NCI-H226 (cell line): Measurements from ENCODE around the gene CHID1.

Source experiments
- DNase-seq: peaks from one replicate; pipeline ENCODE4 v3.0.0-alpha.2; 2015

CHID1 gene

DNA sequence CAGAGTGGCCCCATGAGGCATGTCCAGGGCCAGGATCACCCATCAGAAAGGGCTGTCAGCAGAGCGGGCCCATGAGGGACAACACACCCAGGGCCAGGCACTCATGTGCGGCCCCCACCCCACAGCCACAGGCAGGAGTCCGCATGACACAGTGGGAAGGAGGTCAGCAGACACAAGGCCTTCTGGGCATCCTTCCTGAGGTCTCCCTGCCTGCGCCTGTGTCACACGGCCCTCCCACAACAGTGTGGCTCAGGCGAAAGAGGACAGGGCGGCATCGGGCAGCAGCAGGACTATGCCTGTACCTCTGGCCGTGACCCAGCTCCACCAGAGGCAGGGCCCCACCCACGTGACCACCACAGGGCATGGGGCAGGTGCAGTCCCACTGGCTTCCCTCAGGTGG is 27.1 kb downstream of the CHID1 start:
- no peak for DNase-seq

DNA sequence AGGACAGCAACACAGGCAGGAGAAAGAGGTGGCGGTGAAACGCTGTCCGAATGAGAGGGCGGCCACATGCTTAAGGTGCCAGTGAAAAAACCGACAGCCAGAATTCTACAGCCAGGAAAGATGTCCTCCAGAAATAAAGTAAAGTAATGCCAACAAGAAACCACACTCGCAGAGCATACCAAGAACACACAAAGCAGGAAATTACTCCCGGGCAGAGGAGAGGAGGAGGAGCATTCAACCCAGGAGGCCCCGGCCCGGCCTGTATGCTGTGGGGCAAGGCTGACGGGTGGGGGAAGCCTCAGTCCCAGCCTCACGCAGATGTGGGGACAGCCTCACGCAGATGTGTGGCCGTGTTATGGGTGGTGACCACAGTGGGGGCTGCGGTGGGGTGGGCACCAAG is 28.0 kb downstream of the CHID1 start:
- no peak for DNase-seq

- no peak for DNase-seq
Observed at GRCh38 chr11:880447-880846, 30.2 kb downstream of the CHID1 start.

GRCh38 chr11:877565-877964 is 33.0 kb downstream of the CHID1 start:
- no peak for DNase-seq

DNA sequence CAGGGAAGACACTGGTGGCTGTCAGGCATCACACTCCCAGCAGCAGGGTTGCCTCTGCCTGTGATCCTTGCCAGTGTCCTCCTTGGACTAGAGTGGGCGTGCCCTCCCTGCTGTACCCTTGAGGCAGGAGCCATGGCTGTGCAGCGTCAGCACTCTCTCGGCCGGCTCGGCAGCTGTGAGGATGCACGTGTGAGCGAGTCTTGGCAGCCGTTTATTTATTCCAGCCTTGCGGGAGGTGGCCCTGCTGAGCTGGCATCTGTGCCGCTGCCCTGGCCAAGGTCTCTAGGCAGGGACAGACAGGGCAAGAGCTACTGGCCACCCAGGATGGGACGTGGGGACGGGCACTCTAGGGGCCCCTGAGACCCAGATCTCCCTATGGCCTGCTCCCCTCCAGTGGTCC is 34.1 kb downstream of the CHID1 start:
- no peak for DNase-seq

GRCh38 chr11:875769-876301 is 34.8 kb downstream of the CHID1 start:
- no peak for DNase-seq

DNA sequence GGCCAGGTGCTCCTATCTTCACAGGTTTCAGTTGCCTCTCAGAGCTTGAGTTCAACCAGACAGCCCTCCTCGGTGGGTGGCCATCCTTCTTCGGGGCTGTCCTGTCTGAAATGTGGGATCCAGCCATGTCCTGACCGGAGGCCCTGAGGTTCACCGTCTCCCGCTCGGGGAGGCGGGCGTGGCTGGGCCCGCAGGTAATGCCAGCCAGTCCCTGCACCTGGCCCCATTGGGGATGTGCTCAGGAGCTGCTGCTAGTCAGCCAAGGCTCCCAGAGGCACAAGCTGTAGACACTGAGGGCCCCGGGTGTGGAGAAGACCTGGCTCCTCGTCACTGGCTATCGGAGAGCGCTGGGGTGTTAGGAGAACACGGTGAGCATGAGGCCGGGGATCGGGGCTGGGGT is 35.4 kb downstream of the CHID1 start:
- no peak for DNase-seq

GRCh38 chr11:873706-874105 is 36.9 kb downstream of the CHID1 start:
- no peak for DNase-seq

GRCh38 chr11:872799-873198 is 37.8 kb downstream of the CHID1 start:
- DNase-seq = no peak

- DNase-seq = no peak
Observed at GRCh38 chr11:871472-871871, 39.1 kb downstream of the CHID1 start.

GRCh38 chr11:870418-870817 is 40.2 kb downstream of the CHID1 start:
- DNase-seq = no peak

GRCh38 chr11:870127-870413 is 40.5 kb downstream of the CHID1 start:
- no peak for DNase-seq

- DNase-seq = no peak
Observed at GRCh38 chr11:869399-870126, 41.0 kb downstream of the CHID1 start.

DNA sequence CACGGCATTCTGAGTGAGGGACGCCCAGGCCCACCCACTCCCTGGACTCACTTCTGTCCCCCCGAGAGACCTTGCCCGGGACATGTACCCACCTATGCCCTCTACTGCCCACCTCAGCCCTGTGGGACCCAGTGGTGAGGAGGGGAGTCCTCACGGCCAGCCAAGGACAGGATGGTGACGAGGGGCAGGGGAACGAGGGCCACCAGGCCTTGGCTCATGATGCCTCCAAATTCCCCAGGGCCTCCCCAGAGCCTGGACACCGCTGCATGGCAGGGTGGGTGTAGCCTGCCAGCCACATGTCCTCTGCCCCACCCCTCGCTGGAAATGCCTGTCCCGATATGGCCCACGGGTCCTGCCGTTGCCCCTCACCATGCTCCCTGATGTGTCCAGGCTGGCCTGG is 41.8 kb downstream of the CHID1 start:
- no peak for DNase-seq

GRCh38 chr11:868394-868793 is 42.2 kb downstream of the CHID1 start:
- no peak for DNase-seq

DNA sequence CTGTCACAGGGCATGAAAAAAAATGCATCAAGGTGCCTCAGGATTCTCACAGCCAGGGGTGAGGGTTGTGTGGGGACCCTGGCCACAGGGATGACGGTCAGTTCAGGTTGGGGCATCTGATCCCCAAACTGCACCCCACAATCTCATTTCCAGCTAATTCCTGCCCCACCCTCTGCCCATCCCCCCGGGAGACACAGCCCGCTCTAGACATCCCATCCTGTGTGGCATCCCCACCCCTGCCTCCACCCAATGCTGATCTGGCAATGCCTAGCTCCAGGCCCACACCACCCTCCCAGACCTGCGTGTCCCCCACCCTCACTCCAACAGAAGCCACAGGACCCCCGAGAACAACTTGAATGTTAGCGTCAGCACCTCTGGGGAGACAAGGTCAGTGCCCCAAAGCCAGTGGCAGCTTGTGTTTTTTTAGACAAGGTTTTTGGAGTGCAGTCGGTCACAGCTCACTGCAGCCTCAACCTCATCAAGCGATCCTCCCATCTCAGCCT is 42.7 kb downstream of the CHID1 start:
- DNase-seq = no peak

DNA sequence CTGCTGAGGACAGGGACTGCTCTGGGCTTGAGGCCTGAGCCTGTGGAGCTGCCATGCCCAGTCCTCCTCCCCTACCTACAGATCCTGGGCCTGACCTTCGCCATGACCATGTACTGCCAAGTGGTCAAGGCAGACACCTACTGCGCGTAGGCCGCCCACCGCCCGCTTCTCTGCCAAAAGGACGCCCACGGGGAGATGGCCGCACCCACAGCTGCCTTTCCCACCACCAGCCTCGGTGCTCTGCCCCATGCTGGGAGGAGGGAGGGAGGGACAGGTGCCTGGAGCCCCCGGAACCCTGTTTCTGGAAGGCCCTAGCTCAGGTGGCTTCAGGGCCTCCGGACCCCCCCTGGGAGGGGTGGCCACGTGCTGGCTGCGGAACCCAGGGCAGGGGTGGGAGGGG is 44.1 kb downstream of the CHID1 start:
- no peak for DNase-seq

- no peak for DNase-seq
Observed at GRCh38 chr11:865462-866430, 44.9 kb downstream of the CHID1 start.

DNA sequence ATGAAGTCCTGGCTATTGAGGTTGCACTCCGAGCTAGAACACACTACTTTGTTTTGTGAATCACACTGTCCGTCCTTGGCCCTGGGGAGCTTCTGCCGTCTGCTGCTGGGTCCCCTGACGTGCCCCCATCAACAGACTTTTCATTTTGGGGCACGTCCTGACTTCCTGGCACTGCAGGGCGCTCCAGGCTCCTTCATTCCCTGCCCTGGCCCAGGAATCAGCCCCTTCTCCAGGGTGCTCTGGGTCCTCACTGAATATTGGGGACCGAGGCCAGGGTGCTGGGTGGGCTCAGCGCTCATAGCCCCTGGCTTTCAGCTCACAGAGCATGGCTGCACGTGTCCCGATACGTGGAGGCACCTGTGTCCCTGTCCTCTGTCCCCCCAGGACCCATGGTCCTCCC is 45.7 kb downstream of the CHID1 start:
- no peak for DNase-seq

GRCh38 chr11:863910-864827 is 46.4 kb downstream of the CHID1 start:
- no peak for DNase-seq

- no peak for DNase-seq
Observed at GRCh38 chr11:863023-863909, 47.3 kb downstream of the CHID1 start.

DNA sequence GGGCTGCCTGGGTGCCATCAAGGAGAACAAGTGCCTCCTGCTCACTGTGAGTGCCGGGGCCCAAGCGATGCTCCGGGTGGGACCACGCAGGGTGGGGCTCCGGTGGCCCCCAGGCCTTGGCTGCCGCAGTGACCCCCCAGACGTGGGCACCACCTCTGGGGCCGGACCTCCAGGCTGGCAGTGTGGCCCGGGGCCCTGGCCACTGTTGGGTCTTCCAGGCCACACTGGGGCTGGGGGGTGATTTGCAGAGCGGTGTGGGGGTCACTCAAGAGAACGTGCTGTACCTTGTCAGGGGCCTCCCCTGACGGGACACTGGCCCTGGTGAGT is 48.0 kb downstream of the CHID1 start:
- DNase-seq = no peak
